Activated T-helper 1 cell treated with anti-CD3 and anti-CD28 coated beads, Interleukin-2, amount 50 U/mL, for 16 hours (primary cell): Measurements from ENCODE around the gene UBASH3B.

Experiments used
- DNase-seq, 2 donors: peaks; one replicate each; pipeline ENCODE4 v3.0.0-alpha.2; 2020; ENCODE audit warnings: low read depth in 1 of 2, low spot score in 1 of 2

Gene UBASH3B

DNA sequence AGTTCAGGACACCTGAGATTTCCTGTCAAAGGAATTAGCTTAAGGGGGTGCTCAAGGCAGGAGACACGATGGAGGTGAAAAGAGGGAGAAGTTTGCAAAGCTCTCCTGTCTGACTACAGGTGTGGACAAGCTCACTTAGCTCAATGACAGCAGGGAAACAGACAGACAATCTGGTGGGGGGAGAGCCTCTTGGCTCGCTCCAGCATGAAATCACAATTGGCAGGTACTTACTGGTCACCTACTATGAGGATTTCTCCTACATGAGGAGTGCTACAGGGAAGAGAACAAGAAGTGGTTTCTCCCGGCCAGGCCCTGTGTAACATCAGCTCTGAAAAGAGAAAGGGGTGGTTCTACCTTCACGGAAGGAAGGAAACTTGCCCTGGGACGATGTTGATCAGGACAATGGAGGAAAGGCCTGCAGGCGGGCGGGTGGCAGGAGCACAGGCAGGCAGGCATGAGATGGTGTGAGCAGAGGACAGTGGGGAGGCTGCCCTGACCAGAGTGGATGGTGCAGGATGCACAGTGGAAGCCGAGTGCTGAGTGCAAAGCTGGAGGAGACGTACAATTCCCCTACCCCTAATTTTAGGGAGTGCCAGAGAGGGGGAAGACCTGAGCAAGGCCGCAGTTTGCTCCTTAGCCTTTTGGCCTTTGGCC, 124.9 kb downstream of the UBASH3B start:
- DNase-seq: no peak

DNA sequence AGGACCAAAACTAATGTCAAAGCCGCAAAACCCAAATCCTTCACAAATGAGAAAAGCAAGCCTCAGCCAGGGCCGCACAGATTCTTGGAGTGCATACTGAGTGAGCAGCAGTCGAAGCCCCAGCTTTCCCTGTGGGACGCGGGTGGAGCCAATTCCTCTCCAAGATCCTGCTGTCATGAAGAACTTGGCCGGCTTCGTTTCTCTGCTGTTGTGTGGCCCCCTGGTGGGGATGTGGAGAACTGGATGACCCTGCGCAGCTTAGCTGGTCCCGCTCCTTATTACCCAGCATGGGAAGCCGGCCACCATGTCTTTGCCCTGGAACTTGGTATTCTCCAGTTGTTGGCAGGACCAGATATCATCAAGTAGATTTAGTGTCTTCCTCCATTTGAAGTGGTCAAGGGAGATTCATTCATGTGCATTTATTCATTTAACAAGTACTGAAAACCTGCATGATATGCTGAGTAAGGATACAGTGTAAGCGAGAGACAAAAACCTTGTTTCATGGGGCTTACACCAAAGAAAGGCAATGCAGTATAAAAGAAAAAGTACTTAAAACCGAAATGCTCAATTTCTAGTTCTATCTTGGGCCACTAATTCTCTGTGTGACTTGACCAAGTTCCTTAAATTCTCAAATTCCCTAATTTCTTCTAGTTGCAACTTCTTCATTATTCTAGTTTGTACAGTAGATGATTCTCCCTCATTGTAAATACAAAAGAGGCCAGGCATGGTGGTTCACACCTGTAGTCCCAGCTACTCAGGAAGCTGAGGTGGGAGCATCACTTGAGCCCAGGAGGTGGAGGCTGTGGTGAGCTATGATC, 126.1 kb downstream of the UBASH3B start:
- DNase-seq: peak; percentile 58 to 62

DNA sequence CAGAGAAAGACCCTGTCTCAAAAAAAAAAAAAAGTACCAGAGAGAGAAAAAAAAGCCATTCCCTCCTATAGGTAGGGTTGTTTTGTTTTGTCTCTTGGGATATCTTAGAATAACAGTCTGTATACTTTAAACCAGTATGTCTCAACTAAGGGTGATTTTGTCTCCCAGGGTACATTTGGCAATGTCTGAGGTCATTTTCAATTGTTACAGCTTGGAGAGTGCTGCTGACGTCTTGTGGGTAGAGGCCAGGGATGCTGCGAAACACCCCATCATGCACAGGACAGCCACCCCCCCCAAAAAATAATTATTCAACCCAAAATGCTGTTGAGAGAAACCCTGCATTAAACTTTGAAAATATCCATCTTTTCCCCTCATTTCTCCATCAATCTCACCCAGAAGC, 126.7 kb downstream of the UBASH3B start:
- no peak for DNase-seq

DNA sequence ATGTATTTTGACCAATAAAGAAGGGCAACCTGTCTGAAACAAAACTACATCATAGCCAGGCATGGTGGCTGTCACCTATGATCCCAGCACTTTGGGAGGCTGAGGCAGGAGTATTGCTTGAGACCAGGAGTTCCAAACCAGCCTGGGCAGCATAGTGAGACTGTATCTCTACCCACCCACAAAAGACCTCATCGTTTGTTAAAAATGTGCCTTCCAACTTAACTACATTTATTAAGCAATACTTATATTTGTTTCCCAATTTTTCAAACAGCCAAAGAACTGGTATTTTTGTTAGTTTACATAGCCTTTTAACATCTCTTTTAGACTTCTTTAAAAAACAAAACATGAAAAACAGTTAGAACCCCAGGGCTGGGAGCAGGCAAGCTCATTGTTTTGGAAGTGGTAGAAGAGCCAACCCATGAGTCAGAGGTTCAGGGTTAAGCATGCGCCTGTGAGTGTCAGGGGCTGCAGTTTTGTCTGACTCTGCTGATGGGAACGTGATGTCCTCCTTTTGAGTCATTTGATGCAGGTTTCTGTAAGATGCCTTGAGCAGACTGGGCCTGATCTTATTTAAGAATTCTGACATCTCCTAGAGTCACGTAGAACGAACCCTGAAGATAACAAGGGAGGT, 128.9 kb downstream of the UBASH3B start:
- no peak for DNase-seq

DNA sequence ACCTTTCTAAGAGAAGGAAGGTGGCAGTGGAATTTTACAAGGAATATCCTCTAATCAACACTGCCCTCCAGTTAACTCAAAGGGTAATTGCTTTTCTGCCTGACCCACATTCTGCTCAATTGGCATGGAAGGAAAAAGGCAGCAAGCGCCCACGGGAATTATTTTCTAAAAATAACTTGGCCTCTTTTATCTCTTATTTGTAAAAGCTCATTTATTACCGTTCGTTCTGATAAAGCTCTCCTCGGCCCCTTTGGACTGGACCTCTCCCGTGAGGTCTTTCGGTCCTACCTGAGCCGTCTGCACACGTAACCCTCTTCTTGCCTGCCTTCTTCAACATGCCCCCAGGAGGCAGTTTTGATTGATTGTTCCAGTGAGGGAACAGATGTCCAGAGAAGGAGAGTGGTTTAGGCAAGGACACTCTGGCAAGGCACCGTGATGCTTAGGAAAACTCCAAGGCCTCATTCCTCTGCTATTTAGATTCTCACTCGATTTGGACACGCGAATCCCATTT, 129.6 kb downstream of the UBASH3B start:
- no peak for DNase-seq

DNA sequence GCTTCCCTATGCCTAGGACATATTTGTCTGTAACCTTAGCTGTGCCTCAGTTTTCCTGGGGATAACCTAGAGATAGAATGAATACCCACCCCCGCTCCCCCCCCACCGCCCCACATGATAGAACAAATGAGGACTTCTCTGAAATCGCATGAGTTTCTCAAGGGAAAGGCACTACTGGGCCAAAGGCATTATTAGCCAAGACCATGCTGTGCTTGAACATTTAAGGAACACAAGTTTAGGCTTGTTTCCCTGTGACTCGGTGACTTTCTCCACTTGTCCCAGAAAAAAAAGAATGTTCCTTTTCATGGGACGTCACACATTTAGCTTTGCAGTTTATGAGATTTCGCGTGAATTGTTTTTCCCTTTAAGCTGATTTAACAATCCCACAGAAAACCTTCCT, 131.4 kb downstream of the UBASH3B start:
- no peak for DNase-seq

DNA sequence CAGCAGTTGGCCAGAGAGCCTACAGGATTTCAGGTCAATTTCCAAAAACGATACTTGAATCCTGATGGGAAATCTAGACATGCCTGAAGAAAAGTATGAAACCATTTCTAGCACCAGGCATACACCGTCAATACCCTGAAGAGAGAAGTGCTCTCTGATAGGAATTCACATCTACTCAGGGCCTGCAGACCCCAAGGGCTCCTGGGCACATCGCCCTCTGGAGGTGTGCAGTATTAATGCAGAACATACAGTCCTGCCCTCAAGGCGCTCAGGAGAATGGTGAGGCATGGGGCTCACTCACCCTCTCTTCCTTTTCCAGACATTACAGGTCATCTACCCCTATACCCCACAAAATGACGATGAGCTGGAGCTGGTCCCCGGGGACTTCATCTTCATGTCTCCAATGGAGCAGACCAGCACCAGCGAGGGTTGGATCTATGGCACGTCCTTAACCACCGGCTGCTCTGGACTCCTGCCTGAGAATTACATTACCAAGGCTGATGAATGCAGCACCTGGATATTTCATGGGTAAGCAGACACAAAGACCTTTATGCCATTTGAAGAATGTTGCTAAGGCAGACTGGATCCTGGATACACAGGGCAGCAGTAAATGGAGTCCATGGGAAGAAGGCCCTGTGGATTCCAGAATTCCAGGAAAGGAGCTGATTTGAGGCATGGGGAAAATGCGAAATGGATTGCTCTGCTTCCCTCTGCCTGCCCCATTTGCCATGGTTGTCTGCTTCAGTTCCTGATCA, 133.4 kb downstream of the UBASH3B start:
- DNase-seq: no peak

DNA sequence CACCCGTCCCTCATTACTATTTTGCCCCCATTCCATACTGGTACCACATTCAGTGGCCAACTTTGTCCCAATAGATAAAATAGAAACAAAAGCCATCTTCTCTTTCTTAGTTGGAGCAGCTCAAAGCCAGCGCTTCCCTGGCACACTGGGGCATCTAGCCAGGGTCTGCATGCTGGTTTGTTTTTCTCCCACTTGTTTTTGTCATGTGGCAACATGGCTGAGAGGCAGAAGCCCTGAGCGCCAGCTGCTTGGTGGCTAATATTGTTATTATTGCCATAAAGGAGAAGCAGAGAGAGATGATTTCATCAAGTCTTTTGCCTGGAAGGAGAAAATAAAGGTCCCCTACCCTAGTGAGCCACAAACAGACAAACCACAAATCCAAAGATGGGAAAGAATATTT, 134.4 kb downstream of the UBASH3B start:
- no peak for DNase-seq

DNA sequence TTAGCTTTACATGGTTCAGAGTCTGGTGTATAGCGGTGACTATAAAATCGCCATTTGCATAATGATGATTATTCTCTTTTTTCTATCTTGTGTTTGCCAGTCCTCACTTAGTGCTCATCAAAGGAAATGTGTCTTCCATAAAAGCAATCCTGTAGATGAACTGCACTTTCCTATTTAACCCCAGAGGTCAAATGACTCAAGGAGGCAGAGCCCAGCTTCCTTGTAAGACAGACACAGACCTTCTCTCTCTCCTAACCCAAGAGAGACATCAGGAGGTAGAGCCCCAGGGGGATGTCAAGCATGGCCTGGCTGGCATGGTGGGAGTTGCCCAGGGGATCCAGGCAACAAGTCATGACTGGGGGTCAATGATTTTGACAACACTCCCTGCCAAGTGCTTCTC, 135.9 kb downstream of the UBASH3B start:
- no peak for DNase-seq

DNA sequence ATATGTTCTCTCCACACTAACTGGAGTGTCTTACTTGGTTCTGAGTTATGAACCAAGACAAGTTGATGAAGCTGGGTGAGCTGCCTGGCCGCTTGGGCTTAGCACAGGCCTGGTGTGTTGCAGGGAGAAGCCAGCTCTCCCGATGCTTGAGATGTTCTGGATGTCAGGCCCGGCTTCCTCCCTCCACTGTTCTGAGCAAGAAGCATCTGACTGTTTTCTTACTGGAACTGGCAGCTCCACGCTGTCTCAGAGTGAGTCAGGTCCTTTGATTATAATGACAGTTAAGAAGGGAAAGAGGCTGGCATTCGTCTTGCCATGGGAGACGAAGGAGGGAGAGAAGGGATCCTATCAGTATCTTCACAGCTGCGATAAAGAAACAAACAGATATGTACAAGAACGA, 136.3 kb downstream of the UBASH3B start:
- no peak for DNase-seq

DNA sequence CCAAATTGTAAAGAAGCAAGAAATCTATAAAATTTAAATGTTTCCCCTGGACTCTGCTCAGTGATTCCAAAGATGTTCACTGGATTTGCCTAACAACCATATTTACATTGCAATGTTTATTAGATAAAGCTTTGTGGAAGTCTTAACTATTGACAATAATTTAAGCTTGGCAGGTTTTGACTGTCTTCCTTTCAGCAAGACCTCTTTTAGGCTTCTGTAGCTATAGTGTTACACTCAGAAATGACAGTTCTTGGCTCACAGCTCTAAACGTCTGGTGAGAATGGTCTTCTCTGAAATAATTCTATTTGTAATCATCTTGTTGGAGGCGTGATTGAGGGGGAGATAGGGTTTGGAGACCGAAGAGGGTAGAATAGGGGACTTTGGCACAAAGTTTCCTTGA, 138.0 kb downstream of the UBASH3B start:
- DNase-seq: no peak

DNA sequence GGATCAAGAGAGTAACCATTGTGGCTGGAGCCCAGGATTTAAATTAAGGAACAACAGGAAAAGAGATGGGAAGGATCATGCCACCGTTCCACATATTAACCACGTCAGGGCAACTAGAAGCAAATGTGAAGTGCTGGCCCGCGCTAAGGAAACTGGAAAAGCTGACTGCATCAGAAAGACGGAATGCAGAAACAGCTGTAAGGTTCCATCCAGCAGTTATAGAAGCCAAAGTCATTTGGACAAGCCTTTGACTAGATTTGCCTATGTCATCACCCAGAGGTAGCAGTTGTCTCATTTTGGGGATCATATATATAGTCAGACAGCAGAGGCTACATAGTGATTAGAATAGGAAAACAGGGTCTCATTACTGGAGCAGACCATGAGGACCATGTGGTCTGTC, 139.8 kb downstream of the UBASH3B start:
- DNase-seq: no peak

DNA sequence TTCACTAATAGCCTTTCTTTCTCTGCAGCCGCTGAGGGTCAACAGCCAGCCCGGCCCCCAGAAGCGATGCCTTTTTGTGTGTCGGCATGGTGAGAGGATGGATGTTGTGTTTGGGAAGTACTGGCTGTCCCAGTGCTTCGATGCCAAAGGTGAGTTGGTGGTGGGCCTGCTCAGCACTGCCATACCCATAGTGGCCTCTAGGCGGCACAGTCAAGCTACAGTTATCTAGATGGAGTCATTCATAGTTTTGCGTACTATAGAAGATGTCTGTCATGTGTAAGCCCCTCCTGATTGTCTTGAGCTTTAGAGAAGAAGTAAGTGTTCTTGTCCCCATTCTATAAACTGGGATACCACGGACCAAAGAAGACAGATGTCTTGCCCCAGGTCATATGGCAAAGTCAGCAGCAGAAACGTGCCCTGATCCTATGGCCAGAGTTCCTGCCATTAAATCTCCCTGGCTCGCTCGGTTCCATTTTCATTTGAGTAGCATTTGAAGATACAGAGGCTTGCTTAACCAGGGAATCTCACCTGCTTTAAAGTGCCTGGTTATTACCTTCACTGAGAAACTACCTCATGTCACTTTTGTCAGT, 140.7 kb downstream of the UBASH3B start:
- peak; percentile 34 to 39 for DNase-seq

DNA sequence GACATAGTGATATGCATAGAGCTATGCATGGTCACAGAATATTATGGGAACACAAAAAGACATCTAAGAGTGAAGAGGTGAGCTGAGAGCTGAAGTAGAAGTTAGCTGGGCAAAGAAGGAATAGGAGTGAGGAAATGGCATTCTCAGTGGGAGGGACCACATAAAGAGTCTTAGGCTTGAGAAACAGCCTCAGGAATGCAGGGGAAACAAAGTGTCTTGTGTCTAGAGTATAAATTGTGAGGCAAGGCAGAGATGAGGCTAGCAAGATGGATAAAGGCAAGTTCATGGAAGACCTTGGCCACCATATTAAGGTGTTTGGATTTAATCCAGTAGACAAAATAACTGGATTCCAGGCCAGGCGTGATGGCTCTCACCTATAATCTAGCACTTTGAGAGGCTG, 142.1 kb downstream of the UBASH3B start:
- DNase-seq: no peak

DNA sequence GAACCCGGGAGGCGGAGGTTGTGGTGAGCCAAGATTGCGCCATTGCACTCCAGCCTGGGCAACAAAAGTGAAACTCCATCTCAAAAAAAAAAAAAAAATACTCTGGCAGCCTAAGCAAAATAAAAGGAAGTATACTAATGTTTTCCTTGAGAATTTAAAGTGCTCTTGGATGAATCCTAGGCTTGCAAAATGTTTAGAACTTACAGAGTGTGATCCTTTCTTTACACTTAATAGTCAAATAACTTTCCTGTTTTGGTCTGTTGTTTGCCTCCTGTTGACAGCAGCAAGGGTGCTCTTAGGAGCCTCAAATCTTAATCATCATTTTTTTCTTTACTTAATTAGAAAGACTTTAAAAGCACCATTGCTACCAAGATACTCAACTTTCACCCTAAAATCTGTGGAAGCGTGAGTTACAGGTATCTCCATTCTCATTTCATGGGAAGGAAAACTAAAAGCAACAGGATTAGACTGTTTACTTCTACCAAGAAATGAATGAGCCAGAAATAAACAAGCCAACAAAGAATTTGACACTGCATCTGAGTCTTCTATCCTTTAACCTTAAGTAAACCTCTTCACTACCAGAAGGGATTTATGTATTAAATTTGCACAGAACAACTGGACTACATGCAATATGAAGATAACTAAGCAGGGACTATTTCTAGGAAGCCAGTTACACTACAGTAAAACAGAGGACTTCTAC, 144.0 kb downstream of the UBASH3B start:
- no peak for DNase-seq

DNA sequence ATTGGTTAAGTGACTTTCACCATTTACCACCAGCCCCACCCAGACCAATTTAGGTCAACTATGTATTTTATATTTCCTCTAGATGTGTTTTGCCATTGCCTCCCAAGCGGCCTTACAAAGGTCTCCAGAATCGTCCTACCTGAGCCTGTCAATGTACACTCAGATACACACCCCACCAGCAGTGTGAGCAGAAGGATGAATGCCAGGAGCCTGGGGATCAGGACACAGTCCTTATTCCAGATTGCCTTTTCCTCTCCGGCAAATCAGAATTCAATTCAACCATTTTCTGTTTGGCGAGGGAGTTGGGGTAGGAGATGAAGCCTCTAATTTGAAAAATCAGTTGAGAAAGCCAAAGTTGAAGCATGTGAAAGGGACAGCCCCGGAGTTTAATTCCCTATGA, 147.4 kb downstream of the UBASH3B start:
- no peak for DNase-seq

DNA sequence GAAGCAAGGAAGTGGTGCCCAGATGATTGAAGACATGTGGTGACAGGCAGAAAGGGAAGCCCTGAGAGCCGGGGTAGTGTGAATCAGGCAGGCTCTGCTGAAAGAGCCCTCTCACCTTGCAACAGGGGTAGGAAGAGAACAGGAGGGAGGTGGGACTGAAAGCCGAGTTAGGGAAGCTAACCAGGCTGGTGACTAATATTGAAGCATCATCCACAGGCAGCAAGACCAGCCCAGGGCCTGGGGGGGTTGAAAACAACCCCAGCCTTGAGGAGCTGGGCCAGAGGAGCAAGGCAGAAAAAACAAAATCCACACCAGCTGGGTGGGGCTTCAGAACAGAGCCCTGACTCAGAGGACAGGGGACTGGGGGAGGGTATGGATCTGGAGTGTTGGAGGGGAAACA, 147.8 kb downstream of the UBASH3B start:
- no peak for DNase-seq

DNA sequence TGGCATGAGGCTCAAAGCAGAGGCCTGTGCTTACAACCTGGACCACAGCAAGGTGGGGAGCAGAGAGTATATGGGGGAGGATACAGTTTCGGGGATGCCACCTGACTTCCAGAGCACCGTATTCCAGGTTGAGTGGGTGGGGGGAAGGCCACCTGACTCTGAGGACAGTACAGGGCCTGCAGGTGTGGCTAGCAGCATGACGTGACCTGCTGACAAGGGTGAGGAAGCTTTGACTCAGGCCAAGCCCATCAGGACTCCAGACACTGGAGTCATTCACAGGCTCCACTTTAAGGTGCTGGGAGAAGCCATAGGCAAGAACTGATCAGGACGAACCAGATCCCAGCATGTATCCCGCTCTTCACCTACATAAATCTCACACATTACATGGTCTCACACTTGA, 148.2 kb downstream of the UBASH3B start:
- DNase-seq: no peak

DNA sequence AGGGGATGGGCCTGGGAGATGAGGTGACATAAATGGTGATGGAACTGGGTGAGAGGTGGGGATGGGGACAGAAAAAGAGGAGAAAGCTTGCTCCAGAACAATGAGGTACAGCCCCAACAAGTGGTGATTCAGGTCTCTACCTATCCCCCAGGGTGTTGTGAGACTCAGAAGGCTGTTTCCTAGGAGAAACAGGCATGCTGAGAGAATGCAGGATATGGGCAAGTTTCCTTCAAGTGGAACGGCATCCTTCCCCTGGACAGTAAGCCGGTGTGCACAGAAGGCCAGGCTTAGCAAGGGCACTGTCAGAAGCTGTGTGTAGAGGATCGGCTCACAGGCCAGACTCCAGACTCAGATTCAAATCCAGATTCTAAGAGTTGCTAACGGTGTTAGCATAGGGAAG, 148.6 kb downstream of the UBASH3B start:
- DNase-seq: no peak

DNA sequence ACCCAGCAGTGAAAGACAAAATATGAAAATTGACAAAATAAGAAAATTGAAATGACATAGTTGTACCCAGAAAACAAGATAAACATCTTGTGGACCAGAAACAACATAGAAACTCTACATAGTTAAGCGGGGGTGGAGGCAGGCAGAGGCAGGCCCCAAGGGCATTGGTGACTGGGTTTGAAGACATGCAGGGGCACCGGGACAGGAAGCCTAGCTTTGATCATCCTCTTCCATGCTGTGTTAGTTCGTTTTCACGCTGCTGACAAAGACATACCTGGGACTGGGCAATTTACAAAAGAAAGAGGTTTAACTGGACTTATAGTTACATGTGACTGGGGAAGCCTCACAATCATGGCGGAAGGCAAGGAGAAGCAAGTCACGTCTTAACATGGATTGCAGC, 149.3 kb downstream of the UBASH3B start:
- no peak for DNase-seq
